ENCODE data around the gene RNF182. TPM values are rescaled to one million over a fixed set of nuclear protein-coding genes. Genes with fewer than 3 reads are reported as not detected.

The RNF182 gene
- total and polyA plus RNA-seq, 9 of the 15 experiments (the other 6 are each of a cell fraction or from before 2014, with no cell fraction given), result 12.8 to 22.8 (median 17.5) TPM

DNA sequence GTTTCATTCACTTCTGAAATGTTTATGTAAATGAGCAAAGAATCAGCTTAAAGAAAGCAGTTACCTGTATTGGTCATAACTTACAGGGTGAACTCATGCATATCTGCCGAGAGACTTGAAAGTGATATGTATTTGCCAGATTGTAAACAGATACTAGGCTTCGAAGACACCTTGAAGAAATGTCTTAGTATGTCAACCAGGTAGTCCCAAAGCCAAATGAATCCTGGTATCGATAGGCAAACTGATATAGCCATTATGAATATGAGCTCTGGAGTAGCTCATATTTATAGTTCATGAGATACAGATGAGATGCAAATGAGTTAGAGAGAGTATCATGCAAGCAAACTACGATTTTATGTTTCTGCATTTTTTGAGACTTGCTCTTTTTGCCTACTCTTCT is 55.8 kb downstream of the RNF182 start (continued):
- TF ChIP-seq, protein P1, sequence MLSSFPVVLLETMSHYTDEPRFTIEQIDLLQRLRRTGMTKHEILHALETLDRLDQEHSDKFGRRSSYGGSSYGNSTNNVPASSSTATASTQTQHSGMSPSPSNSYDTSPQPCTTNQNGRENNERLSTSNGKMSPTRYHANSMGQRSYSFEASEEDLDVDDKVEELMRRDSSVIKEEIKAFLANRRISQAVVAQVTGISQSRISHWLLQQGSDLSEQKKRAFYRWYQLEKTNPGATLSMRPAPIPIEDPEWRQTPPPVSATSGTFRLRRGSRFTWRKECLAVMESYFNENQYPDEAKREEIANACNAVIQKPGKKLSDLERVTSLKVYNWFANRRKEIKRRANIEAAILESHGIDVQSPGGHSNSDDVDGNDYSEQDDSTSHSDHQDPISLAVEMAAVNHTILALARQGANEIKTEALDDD (IDR thresholded peaks at IDR 0.05), result peak; percentile 16; the same call in 1 of the 2 replicates
- no peak for TF ChIP-seq SETDB1 (IDR thresholded peaks at IDR 0.05; ENCODE audit: low read length)
- TF ChIP-seq HMG20B (CRISPR knock-in tag; IDR thresholded peaks at IDR 0.05), result no peak
- 0 out of 2 replicates have a peak, but pooled peaks have one; percentile 27 for TF ChIP-seq CTBP1 (IDR thresholded peaks at IDR 0.05; ENCODE audit: borderline replicate concordance)

DNA sequence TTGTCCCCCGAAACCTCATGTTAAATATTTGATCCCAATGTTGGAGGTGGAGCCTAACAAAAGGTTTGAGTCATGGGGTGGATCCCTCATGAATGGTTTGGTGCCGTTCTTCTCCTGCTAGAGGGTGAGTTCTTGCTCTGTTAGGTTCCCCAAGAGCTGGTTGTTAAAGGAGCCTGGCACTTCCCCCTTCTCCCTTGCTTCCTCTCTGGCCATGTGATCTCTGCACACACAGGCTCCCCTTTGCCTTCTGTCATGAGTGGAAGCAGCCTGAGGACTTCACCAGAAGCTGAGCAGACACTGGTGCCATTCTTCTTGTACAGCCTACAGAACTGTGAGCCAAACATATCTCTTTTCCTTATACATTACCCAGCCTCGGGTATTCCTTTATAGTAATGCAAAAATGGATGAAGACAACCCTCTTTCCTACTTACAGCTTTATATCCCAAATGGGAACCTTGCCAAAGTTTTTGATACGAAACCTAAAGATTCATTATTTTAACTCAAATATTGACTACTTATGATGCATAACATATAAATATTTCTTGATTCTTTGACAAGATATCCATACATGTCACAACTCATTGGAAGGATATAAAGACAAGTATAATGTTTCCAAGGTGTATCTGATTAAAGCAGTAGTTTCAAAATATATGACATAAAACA is 61.0 kb downstream of the RNF182 start:
- WGBS (ENCODE audit: insufficient coverage, low coverage, missing lambda C conversion rate), result 31% methylated on average over 4 of the region's 4 CpGs
- no peaks in the 10 kb centered on the region for H3K9me1 ChIP-seq (ENCODE audit: control insufficient read depth, insufficient read depth, low read length)
- BruUV-seq (replicated peaks), result TSS peak; percentile 50
- FAIRE-seq, result peak; percentile 48
- peak overlapping the region; percentile 14 for H3K4me3 ChIP-seq
- H3K79me2 ChIP-seq (ENCODE audit: control insufficient read depth, insufficient read depth, low read length), result peaks cover 40% of the 10 kb centered on the region
- H3K27me3 ChIP-seq (ENCODE audit: control insufficient read depth in 2 of 2, insufficient read depth in 2 of 2, low read length in 2 of 2), result no peaks in the 10 kb centered on the region
- H3K36me3 ChIP-seq (ENCODE audit: control insufficient read depth, insufficient read depth, low read length), result no peaks in the 10 kb centered on the region; the same call in 1 of the 3 replicates
- peak overlapping the region; percentile 83 for H3K4me2 ChIP-seq (ENCODE audit: insufficient read depth, low read length)
- peaks cover 35 to 77% of the 10 kb centered on the region in 2 experiments for H3K4me1 ChIP-seq (replicated peaks in 1 of 2; ENCODE audit: control insufficient read depth in 2 of 2, insufficient read depth in 2 of 2, low read length in 2 of 2)
- CTCF ChIA-PET (ENCODE audit: low intra/inter-chr PET ratio), result no interaction called here
- peak overlapping the region; percentile 61 to 71; a peak in 3 of 4 replicates for H3K9ac ChIP-seq (ENCODE audit: insufficient read depth in 1 of 2, low read depth in 2 of 2, low read length in 2 of 2)
- peak overlapping the region; percentile 89 for H3K27ac ChIP-seq (ENCODE audit: extremely low read depth, low read depth, low read length)
- POLR2A ChIA-PET, result interaction anchor here (0.6 to 4.9 kb wide), 5 partner anchors 10 to 1958 kb away, joined by 3 to 30 read pairs (median 5); no protein-coding TSS in a partner anchor
- no peaks in the 10 kb centered on the region; the same call in 1 of the 2 replicates for H3K9me3 ChIP-seq (replicated peaks; ENCODE audit: control insufficient read depth, insufficient read depth, low read depth, low read length)
- in situ Hi-C loops (cut with MboI) (no loop called here), intact Hi-C loops (cut with micrococcal nuclease) (no loop called here)
- H4K20me1 ChIP-seq (replicated peaks; ENCODE audit: control insufficient read depth, insufficient read depth, low read length), result no peaks in the 10 kb centered on the region
- ATAC-seq, result peak; percentile 47
- peak in 1 of 4 experiments; percentile 53 for DNase-seq (ENCODE audit: extremely low read depth in 1 of 4, low spot score in 3 of 4)
- peak overlapping the region; percentile 86 for H2AFZ ChIP-seq (ENCODE audit: low read depth, low read length)
- TF ChIP-seq TAF9B (IDR thresholded peaks at IDR 0.05; ENCODE audit: partially characterized antibody) (peak; percentile 40), RAD51 (IDR thresholded peaks at IDR 0.05; ENCODE audit: borderline replicate concordance, low read depth) (peak; percentile 51; the same call in 1 of the 2 replicates), RBFOX2 (IDR thresholded peaks at IDR 0.05; ENCODE audit: low read depth, low read length) (no peak), NFIC (IDR thresholded peaks at IDR 0.05) (peak; percentile 75), ZNF57 (CRISPR knock-in tag; IDR thresholded peaks at IDR 0.05) (no peak)
- TF ChIP-seq, protein P2, sequence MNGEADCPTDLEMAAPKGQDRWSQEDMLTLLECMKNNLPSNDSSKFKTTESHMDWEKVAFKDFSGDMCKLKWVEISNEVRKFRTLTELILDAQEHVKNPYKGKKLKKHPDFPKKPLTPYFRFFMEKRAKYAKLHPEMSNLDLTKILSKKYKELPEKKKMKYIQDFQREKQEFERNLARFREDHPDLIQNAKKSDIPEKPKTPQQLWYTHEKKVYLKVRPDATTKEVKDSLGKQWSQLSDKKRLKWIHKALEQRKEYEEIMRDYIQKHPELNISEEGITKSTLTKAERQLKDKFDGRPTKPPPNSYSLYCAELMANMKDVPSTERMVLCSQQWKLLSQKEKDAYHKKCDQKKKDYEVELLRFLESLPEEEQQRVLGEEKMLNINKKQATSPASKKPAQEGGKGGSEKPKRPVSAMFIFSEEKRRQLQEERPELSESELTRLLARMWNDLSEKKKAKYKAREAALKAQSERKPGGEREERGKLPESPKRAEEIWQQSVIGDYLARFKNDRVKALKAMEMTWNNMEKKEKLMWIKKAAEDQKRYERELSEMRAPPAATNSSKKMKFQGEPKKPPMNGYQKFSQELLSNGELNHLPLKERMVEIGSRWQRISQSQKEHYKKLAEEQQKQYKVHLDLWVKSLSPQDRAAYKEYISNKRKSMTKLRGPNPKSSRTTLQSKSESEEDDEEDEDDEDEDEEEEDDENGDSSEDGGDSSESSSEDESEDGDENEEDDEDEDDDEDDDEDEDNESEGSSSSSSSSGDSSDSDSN (IDR thresholded peaks at IDR 0.05; ENCODE audit: borderline replicate concordance in 1 of 2, low read depth in 2 of 2, low read length in 2 of 2), result no peak
- TF ChIP-seq, protein P3, sequence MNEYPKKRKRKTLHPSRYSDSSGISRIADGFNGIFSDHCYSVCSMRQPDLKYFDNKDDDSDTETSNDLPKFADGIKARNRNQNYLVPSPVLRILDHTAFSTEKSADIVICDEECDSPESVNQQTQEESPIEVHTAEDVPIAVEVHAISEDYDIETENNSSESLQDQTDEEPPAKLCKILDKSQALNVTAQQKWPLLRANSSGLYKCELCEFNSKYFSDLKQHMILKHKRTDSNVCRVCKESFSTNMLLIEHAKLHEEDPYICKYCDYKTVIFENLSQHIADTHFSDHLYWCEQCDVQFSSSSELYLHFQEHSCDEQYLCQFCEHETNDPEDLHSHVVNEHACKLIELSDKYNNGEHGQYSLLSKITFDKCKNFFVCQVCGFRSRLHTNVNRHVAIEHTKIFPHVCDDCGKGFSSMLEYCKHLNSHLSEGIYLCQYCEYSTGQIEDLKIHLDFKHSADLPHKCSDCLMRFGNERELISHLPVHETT (CRISPR knock-in tag; conservative IDR thresholded peaks at IDR 0.05 in 1 of 2, IDR thresholded peaks at IDR 0.05 in 1 of 2), result no peak; a peak in 1 of 4 replicates
- TF ChIP-seq, protein P4, sequence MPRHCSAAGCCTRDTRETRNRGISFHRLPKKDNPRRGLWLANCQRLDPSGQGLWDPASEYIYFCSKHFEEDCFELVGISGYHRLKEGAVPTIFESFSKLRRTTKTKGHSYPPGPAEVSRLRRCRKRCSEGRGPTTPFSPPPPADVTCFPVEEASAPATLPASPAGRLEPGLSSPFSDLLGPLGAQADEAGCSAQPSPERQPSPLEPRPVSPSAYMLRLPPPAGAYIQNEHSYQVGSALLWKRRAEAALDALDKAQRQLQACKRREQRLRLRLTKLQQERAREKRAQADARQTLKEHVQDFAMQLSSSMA (CRISPR knock-in tag; IDR thresholded peaks at IDR 0.05), result no peak
